GM18909 (cell line): ENCODE measurements around the gene EIF2S3B.

Experiments
- ATAC-seq: cut with Tn5 transposase; IDR thresholded peaks from one replicate; pipeline ENCODE4 v1.9.1; 2021; ENCODE audit warnings: mild to moderate bottlenecking; ENCODE audit not compliant: unreplicated experiment, poor library complexity

Gene EIF2S3B

GRCh38 chr12:10553148-10553547 is 47.5 kb downstream of the EIF2S3B start:
- ATAC-seq = no peak

- no peak for ATAC-seq
These were observed 48.6 kb downstream of the EIF2S3B start for GRCh38 chr12:10554228-10554755.

GRCh38 chr12:10554756-10555481 is 49.2 kb downstream of the EIF2S3B start:
- ATAC-seq = no peak

- ATAC-seq = peak; percentile 16
These were observed 51.6 kb downstream of the EIF2S3B start for GRCh38 chr12:10557329-10557728.

GRCh38 chr12:10557766-10558165 is 52.1 kb downstream of the EIF2S3B start:
- ATAC-seq = peak; percentile 36
